ENCODE data around the gene CPN2. TPM values are rescaled to one million over a fixed set of nuclear protein-coding genes. Genes with fewer than 3 reads are reported as not detected.

The CPN2 gene
- total RNA-seq, 1 experiment from 2014 or later, result not detected

DNA sequence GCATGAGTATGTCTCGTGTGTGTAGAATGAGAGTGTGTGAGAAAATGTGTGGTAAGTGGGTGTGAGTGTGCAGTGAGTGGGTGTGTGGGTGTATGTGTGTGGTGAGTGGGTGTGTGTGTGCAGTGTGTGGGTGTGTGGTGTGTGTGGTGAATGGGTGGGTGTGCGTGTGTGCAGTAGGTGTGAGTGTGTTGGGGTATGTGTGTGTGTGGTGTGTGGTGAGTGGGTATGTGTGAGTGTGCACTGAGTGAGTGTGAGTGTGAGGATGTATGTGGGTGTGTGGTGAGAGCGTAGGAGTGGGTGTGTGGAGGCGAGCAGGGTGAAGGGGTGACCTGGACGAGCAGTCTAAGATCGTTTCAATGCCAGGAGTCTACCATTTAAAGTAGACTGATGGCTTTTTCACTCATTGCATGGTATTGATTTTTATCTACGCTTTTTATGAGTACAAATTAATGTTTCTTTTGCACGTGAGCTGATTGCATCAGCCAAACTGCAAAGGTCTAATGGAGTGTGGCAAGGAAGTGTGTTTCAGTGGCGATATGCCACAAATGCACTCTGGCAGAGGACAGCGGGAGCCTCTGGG, 1.6 kb upstream of the CPN2 start:
- no peak overlapping the region for H3K56ac ChIP-seq (ENCODE audit: insufficient read length, low read depth, low read length)
- TF ChIP-seq, protein P1, sequence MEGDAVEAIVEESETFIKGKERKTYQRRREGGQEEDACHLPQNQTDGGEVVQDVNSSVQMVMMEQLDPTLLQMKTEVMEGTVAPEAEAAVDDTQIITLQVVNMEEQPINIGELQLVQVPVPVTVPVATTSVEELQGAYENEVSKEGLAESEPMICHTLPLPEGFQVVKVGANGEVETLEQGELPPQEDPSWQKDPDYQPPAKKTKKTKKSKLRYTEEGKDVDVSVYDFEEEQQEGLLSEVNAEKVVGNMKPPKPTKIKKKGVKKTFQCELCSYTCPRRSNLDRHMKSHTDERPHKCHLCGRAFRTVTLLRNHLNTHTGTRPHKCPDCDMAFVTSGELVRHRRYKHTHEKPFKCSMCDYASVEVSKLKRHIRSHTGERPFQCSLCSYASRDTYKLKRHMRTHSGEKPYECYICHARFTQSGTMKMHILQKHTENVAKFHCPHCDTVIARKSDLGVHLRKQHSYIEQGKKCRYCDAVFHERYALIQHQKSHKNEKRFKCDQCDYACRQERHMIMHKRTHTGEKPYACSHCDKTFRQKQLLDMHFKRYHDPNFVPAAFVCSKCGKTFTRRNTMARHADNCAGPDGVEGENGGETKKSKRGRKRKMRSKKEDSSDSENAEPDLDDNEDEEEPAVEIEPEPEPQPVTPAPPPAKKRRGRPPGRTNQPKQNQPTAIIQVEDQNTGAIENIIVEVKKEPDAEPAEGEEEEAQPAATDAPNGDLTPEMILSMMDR (conservative IDR thresholded peaks at IDR 0.05), result no peak
- Mint-ChIP-seq H3K27ac (no peak overlapping the region), H3K27me3 (ENCODE audit: low read depth) (no peaks in the 10 kb centered on the region; the same call in 1 of the 2 replicates), H3K4me1 (peaks cover 5 to 6% of the 10 kb centered on the region in 2 experiments), H3K36me3 (ENCODE audit: insufficient read depth in 1 of 3, low read depth in 3 of 3) (no peaks in the 10 kb centered on the region), H3K9me3 (no peaks in the 10 kb centered on the region), H3K4me3 (no peak overlapping the region)
- 100% methylated on average over 4 of the region's 10 CpGs for WGBS (ENCODE audit: extremely low coverage, insufficient read length, low lambda C conversion rate)
- H3K4me2 ChIP-seq (ENCODE audit: insufficient read depth, insufficient read length, low read length), result no peak overlapping the region
- no peak overlapping the region for H2BK20ac ChIP-seq (ENCODE audit: low read depth, low read length, poor library complexity, severe bottlenecking)
- H2BK5ac ChIP-seq (ENCODE audit: insufficient read length, low read length), result no peak overlapping the region
- no peak overlapping the region for H4K8ac ChIP-seq (replicated peaks; ENCODE audit: insufficient read length, low read depth, low read length)
- H3K9me3 ChIP-seq (ENCODE audit: control insufficient read depth, low read depth, low read length), result no peaks in the 10 kb centered on the region
- DNase-seq, result no peak
- no peak overlapping the region for H3K23ac ChIP-seq (ENCODE audit: insufficient read length, low read depth, low read length)
- H3K23me2 ChIP-seq (ENCODE audit: insufficient read length, low read depth, low read length, poor library complexity, severe bottlenecking), result no peaks in the 10 kb centered on the region
- no peaks in the 10 kb centered on the region for H3K4me1 ChIP-seq (ENCODE audit: insufficient read depth, low read length)
- H2BK15ac ChIP-seq (ENCODE audit: low read depth, low read length), result no peak overlapping the region
- H3T11ph ChIP-seq (ENCODE audit: low read length), result no peak overlapping the region
- no peak overlapping the region for H3K18ac ChIP-seq (ENCODE audit: insufficient read length, low read depth, low read length)
- no peak overlapping the region for H2AK5ac ChIP-seq (ENCODE audit: insufficient read length, low read length)
- no peaks in the 10 kb centered on the region for H3K79me2 ChIP-seq (ENCODE audit: insufficient read depth, low read length)
- no peaks in the 10 kb centered on the region for H3K79me1 ChIP-seq (ENCODE audit: insufficient read depth, low read depth, low read length, poor library complexity, severe bottlenecking)
- no peaks in the 10 kb centered on the region for H4K20me1 ChIP-seq (ENCODE audit: control insufficient read depth, insufficient read depth, insufficient read length)
- H3K27ac ChIP-seq (ENCODE audit: insufficient read length, low read depth, low read length), result no peak overlapping the region
- H2BK120ac ChIP-seq (ENCODE audit: low read depth, low read length, poor library complexity, severe bottlenecking), result no peak overlapping the region
- H2BK12ac ChIP-seq (ENCODE audit: insufficient read length, low read depth, low read length), result no peak overlapping the region
- no peak overlapping the region for H3K4ac ChIP-seq (ENCODE audit: low read depth, low read length)
- H4K5ac ChIP-seq (ENCODE audit: insufficient read length, low read depth, low read length), result no peak overlapping the region
- no peak overlapping the region for H3K9ac ChIP-seq (ENCODE audit: extremely low read depth, insufficient read length, low read length)
- no peak overlapping the region for H4K91ac ChIP-seq (ENCODE audit: insufficient read length, low read depth, low read length)
- H3K14ac ChIP-seq (ENCODE audit: insufficient read depth, low read length), result no peak overlapping the region; the same call in 1 of the 2 replicates
- no peak overlapping the region for H2AFZ ChIP-seq (ENCODE audit: low read length)
- no peaks in the 10 kb centered on the region for H3K27me3 ChIP-seq (ENCODE audit: insufficient read depth, low read length)

Data from H9 (cell line).